H1 (cell line): ENCODE data around the gene CGB3. TPM values are rescaled to one million over a fixed set of nuclear protein-coding genes. Genes with fewer than 3 reads are reported as not detected.

ENCODE experiments used
- BCL11A ChIP-seq, 2 experiments: IDR thresholded peaks; one replicate each; pipeline ENCODE4 v1.6.1; 2011; ENCODE audit warnings: low read depth in 2 of 2, low read length in 2 of 2, mild to moderate bottlenecking in 2 of 2
- ZNF274 ChIP-seq: IDR thresholded peaks from 2 replicates; pipeline ENCODE4 v1.7.0; 2012; ENCODE audit warnings: low read length, borderline replicate concordance; ENCODE audit errors: extremely low read depth
- polyA plus RNA-seq, 7 experiments: library from polyadenylated mRNA; depleted of rRNA in 3 of 7; stranded (reverse) in 5 of 7; unstranded in 2 of 7; fragments of >200 nt in 5 of 7; fragments of 200-250 nt in 2 of 7; gene quantifications; 1 replicate in 5 of 7; 2 replicates in 1 of 7; 4 replicates in 1 of 7; pipeline versions ENCODE4 v1.2.1 to v1.2.3, GENCODE V29; 2011 to 2013; ENCODE audit warnings: missing spikeins in 2 of 7, mixed read lengths in 2 of 7
- total RNA-seq: library from RNA; stranded (reverse); fragmentation: NEBNext Ultra II Directional; extraction: Animal tissue kit (Norgen Biotek cat#: 25700); gene quantifications from 2 replicates; pipeline ENCODE4 v1.2.1, GENCODE V29; 2021
- TF ChIP-seq, protein P1 (sequence below): fragments of 300-600 bp; sonication (generic); IDR thresholded peaks from 2 replicates; pipeline ENCODE4 v1.7.1; 2012; ENCODE audit warnings: low read length, moderate library complexity, mild to moderate bottlenecking, inconsistent platforms; ENCODE audit not compliant: insufficient replicate concordance

Gene CGB3
- total and polyA plus RNA-seq, 2 of the 8 experiments (the other 6 are each of a cell fraction or from before 2014, with no cell fraction given), result not detected

DNA sequence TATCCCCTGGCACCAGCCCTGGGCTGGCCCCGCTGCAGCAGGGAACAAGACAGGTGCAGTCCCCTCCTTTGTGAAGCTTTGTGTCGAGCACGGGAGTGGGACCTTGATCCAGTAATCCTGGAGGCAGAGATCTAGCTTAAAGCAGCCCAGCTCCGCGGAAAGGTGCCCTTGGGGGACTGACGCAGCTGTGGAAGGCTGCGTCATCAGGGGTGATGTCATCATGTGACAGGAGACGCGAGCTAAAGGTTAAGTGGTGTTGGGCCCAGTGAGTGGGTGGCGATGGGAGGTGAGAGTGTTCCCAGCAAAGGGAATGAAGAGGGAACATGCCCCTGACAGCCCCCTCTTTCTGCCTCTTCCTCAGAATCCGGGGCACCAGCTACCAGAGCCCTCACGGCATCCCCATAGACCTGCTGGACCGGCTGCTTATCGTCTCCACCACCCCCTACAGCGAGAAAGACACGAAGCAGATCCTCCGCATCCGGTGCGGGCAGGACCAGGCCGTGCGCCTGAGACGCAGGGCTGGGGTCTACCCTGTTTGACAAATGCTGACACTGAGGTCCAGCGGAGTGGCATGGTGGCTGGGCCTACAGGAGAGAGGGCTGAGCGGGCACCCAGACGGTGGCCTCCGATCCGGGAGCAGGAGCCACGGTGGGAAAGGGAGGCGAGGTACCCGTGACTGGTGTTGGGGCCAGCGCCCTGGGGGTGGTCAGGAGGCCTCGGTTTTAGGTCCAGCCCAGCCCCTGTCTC lies 9.8 kb downstream of the CGB3 start (continued):
- TF ChIP-seq, protein P1, sequence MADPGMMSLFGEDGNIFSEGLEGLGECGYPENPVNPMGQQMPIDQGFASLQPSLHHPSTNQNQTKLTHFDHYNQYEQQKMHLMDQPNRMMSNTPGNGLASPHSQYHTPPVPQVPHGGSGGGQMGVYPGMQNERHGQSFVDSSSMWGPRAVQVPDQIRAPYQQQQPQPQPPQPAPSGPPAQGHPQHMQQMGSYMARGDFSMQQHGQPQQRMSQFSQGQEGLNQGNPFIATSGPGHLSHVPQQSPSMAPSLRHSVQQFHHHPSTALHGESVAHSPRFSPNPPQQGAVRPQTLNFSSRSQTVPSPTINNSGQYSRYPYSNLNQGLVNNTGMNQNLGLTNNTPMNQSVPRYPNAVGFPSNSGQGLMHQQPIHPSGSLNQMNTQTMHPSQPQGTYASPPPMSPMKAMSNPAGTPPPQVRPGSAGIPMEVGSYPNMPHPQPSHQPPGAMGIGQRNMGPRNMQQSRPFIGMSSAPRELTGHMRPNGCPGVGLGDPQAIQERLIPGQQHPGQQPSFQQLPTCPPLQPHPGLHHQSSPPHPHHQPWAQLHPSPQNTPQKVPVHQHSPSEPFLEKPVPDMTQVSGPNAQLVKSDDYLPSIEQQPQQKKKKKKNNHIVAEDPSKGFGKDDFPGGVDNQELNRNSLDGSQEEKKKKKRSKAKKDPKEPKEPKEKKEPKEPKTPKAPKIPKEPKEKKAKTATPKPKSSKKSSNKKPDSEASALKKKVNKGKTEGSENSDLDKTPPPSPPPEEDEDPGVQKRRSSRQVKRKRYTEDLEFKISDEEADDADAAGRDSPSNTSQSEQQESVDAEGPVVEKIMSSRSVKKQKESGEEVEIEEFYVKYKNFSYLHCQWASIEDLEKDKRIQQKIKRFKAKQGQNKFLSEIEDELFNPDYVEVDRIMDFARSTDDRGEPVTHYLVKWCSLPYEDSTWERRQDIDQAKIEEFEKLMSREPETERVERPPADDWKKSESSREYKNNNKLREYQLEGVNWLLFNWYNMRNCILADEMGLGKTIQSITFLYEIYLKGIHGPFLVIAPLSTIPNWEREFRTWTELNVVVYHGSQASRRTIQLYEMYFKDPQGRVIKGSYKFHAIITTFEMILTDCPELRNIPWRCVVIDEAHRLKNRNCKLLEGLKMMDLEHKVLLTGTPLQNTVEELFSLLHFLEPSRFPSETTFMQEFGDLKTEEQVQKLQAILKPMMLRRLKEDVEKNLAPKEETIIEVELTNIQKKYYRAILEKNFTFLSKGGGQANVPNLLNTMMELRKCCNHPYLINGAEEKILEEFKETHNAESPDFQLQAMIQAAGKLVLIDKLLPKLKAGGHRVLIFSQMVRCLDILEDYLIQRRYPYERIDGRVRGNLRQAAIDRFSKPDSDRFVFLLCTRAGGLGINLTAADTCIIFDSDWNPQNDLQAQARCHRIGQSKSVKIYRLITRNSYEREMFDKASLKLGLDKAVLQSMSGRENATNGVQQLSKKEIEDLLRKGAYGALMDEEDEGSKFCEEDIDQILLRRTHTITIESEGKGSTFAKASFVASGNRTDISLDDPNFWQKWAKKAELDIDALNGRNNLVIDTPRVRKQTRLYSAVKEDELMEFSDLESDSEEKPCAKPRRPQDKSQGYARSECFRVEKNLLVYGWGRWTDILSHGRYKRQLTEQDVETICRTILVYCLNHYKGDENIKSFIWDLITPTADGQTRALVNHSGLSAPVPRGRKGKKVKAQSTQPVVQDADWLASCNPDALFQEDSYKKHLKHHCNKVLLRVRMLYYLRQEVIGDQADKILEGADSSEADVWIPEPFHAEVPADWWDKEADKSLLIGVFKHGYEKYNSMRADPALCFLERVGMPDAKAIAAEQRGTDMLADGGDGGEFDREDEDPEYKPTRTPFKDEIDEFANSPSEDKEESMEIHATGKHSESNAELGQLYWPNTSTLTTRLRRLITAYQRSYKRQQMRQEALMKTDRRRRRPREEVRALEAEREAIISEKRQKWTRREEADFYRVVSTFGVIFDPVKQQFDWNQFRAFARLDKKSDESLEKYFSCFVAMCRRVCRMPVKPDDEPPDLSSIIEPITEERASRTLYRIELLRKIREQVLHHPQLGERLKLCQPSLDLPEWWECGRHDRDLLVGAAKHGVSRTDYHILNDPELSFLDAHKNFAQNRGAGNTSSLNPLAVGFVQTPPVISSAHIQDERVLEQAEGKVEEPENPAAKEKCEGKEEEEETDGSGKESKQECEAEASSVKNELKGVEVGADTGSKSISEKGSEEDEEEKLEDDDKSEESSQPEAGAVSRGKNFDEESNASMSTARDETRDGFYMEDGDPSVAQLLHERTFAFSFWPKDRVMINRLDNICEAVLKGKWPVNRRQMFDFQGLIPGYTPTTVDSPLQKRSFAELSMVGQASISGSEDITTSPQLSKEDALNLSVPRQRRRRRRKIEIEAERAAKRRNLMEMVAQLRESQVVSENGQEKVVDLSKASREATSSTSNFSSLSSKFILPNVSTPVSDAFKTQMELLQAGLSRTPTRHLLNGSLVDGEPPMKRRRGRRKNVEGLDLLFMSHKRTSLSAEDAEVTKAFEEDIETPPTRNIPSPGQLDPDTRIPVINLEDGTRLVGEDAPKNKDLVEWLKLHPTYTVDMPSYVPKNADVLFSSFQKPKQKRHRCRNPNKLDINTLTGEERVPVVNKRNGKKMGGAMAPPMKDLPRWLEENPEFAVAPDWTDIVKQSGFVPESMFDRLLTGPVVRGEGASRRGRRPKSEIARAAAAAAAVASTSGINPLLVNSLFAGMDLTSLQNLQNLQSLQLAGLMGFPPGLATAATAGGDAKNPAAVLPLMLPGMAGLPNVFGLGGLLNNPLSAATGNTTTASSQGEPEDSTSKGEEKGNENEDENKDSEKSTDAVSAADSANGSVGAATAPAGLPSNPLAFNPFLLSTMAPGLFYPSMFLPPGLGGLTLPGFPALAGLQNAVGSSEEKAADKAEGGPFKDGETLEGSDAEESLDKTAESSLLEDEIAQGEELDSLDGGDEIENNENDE, result no peak
- TF ChIP-seq BCL11A (IDR thresholded peaks at IDR 0.05; ENCODE audit: low read depth in 2 of 2, low read length in 2 of 2) (no peak), ZNF274 (no peak)
